A673 (cell line): ENCODE data around the gene MYEOV. TPM values are rescaled to one million over a fixed set of nuclear protein-coding genes. Genes with fewer than 3 reads are reported as not detected.
A peak's percentile ranks its signal among the peaks of the same experiment; 100 is the strongest.

Experiments
- Bru-seq: library from RNA; stranded (reverse); fragments of 400-500 nt; gene quantifications from one replicate; lab custom pipeline; 2021; lab: Mats Ljungman, UMichigan
- BruChase-seq, 2 experiments: library from RNA; stranded (reverse); fragments of 400-500 nt; gene quantifications; one replicate each; lab custom pipeline; 2021; lab: Mats Ljungman, UMichigan
- BruUV-seq: library from RNA; stranded (reverse); fragments of 400-500 nt; replicated peaks from 2 replicates; lab custom pipeline; 2021; lab: Mats Ljungman, UMichigan
- CTCF ChIA-PET: fragments of 300-600 bp; sonication (Branson Sonifier 250); formaldehyde crosslinking; loops from one replicate; lab custom pipeline; 2022; ENCODE audit warnings: antibody characterized with exemption; lab: Charles Lee
- POLR2A ChIA-PET: fragments of 300-600 bp; sonication (Branson Sonifier 250); formaldehyde crosslinking; loops from one replicate; lab custom pipeline; 2022; ENCODE audit warnings: antibody characterized with exemption; ENCODE audit not compliant: low non-redundant PET; lab: Charles Lee
- DNase-seq: peaks from one replicate; pipeline ENCODE4 v3.0.0-alpha.2; 2015; ENCODE audit warnings: low spot score
- H3K27ac ChIP-seq: fragments of 200-600 bp; sonication (generic); 2 replicates; pipeline ENCODE4 v1.5.1; 2016; ENCODE audit warnings: mixed run types, low read depth, mild to moderate bottlenecking, mixed read lengths, antibody characterized with exemption, low read length; ENCODE audit not compliant: poor library complexity, severe bottlenecking
- H3K27me3 ChIP-seq: fragments of 200-600 bp; sonication (generic); replicated peaks from 2 replicates; pipeline ENCODE4 v1.6.1; 2017; ENCODE audit warnings: mixed run types, low read depth, mild to moderate bottlenecking, mixed read lengths, antibody characterized with exemption, low read length; ENCODE audit not compliant: insufficient read depth, poor library complexity
- H3K36me3 ChIP-seq: fragments of 200-600 bp; sonication (generic); 2 replicates; pipeline ENCODE4 v1.6.1; 2016; ENCODE audit warnings: mixed run types, mild to moderate bottlenecking, mixed read lengths, antibody characterized with exemption, low read length; ENCODE audit not compliant: insufficient read depth, poor library complexity, severe bottlenecking
- H3K4me1 ChIP-seq: fragments of 200-600 bp; sonication (generic); 2 replicates; pipeline ENCODE4 v1.6.1; 2017; ENCODE audit warnings: mixed run types, mild to moderate bottlenecking, mixed read lengths, antibody characterized with exemption, low read length; ENCODE audit not compliant: insufficient read depth, poor library complexity, severe bottlenecking
- H3K4me3 ChIP-seq: fragments of 200-600 bp; sonication (generic); 2 replicates; pipeline ENCODE4 v1.5.1; 2016; ENCODE audit warnings: low read depth, mixed run types, mild to moderate bottlenecking, mixed read lengths, low read length; ENCODE audit not compliant: poor library complexity, severe bottlenecking
- H3K9me3 ChIP-seq: fragments of 200-600 bp; sonication (generic); 2 replicates; pipeline ENCODE4 v1.6.1; 2016; ENCODE audit warnings: mixed run types, low read depth, mild to moderate bottlenecking, mixed read lengths, antibody characterized with exemption, low read length; ENCODE audit not compliant: poor library complexity, severe bottlenecking
- EZH2 ChIP-seq: fragments of 200-600 bp; sonication (generic); IDR thresholded peaks from 2 replicates; pipeline ENCODE4 v1.6.1; 2017; ENCODE audit warnings: borderline replicate concordance, low read depth, mild to moderate bottlenecking, mixed read lengths, antibody characterized with exemption, low read length; ENCODE audit not compliant: poor library complexity, severe bottlenecking
- intact Hi-C: fragments of 100-400 bp; cut with micrococcal nuclease; formaldehyde crosslinking; loops from one replicate; pipeline ENCODE4 v1.10.0; 2022; ENCODE audit not compliant: unreplicated experiment
- long read RNA-seq: library from polyadenylated mRNA; stranded (forward); transcript quantifications from one replicate; pipeline ENCODE4 v2.0.0, GENCODE V29; 2022
- total RNA-seq: library from RNA; stranded (reverse); gene quantifications from 2 replicates; pipeline ENCODE4 v1.2.3, GENCODE V29; 2021
- TF ChIP-seq, protein P1 (sequence below): fragments of 300-800, 200-600 bp; sonication (generic); conservative IDR thresholded peaks from 2 replicates; pipeline ENCODE4 v1.5.1; 2017; ENCODE audit warnings: low read depth, mild to moderate bottlenecking, antibody characterized with exemption, low read length, moderate library complexity, mixed read lengths

The MYEOV gene
- total RNA-seq (174 and 192 TPM in 2 replicates), Bru-seq, nascent RNA (percentile 95 among the genes with signal in this experiment), BruChase-seq, experiment 1, labeled RNA remaining after a 2-hour chase (percentile 99 among the genes with signal in this experiment), BruChase-seq, experiment 2, labeled RNA remaining after a 6-hour chase (percentile 98 among the genes with signal in this experiment)
- long read RNA-seq, transcript MYEOV-211 (2 exons, 599 nt) = minor isoform, 11 of 228 reads
- long read RNA-seq, transcript MYEOV-201 (3 exons, 2,287 nt) = minor isoform, 28 of 228 reads
- long read RNA-seq, transcript MYEOV-205 (2 exons, 2,468 nt) = major isoform, 62 of 228 reads
- long read RNA-seq, transcript MYEOV-202 (3 exons, 1,996 nt) = minor isoform, 32 of 228 reads
- long read RNA-seq, partial matches to known transcripts = 16 of 228 reads
- long read RNA-seq, other reads (novel, unspliced or antisense) = 62 of 228 reads

DNA sequence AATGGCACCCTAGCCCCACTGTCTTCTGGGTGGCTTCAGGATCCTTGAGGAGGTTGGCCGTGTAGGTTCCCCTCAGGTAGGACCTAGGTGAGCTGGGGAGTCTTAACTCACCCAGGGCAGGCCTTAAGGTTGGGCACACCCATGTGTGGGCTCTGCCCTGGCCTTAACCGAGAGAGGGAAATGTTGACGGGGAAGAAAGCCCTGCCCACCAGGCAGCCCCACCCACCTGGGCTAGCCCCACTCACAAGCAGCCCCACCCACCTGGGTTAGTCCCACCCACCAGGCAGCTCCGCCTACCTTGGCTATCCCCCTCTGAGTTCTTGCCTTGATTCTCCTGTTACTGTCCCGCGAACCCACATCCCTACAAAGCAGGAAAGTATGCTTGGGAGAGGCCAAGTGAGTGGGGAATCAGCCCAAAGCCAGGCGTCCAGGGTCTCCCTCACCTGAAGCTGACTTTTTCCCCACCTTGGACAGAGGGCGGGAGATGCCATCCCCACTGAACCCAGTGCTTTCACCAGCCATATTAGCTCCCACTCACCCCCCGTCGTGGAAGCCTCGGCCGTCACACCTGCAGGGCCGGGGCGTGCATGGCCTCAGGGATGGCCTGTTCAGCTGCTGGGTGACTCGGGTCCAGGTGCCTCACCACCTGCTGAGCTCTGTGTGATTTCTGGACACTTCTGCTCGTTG, at the start of gene MYEOV:
TSS of gene MYEOV (plus strand) at position 337 of the 687 bp plus-strand sequence. CDS start 1,200 bp downstream, outside the sequence.
- no TSS peak for BruUV-seq
- H3K9me3 ChIP-seq = no peaks in the 10 kb centered on the region
- H3K4me3 ChIP-seq = peak within 1 kb of the TSS; percentile 77
- intact Hi-C loops = no loop called here
- peaks cover 42% of the 10 kb centered on the region for H3K4me1 ChIP-seq
- POLR2A ChIA-PET = interaction anchor here (0.6 kb wide), 2 partner anchors 18 to 41 kb away, joined by 3 to 4 read pairs; no protein-coding TSS in a partner anchor
- peaks cover 35% of the 10 kb centered on the region for H3K36me3 ChIP-seq
- CTCF ChIA-PET = interaction anchor here (0.6 to 1.3 kb wide), 3 partner anchors 112 to 376 kb away, joined by 4 to 7 read pairs (median 6); no protein-coding TSS in a partner anchor
- no peak for TF ChIP-seq EZH2
- TF ChIP-seq, protein P1, sequence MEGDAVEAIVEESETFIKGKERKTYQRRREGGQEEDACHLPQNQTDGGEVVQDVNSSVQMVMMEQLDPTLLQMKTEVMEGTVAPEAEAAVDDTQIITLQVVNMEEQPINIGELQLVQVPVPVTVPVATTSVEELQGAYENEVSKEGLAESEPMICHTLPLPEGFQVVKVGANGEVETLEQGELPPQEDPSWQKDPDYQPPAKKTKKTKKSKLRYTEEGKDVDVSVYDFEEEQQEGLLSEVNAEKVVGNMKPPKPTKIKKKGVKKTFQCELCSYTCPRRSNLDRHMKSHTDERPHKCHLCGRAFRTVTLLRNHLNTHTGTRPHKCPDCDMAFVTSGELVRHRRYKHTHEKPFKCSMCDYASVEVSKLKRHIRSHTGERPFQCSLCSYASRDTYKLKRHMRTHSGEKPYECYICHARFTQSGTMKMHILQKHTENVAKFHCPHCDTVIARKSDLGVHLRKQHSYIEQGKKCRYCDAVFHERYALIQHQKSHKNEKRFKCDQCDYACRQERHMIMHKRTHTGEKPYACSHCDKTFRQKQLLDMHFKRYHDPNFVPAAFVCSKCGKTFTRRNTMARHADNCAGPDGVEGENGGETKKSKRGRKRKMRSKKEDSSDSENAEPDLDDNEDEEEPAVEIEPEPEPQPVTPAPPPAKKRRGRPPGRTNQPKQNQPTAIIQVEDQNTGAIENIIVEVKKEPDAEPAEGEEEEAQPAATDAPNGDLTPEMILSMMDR = no peak
- DNase-seq = peak; percentile 96
- no peaks in the 10 kb centered on the region for H3K27me3 ChIP-seq
- peak within 1 kb of the TSS; percentile 92 for H3K27ac ChIP-seq

DNA sequence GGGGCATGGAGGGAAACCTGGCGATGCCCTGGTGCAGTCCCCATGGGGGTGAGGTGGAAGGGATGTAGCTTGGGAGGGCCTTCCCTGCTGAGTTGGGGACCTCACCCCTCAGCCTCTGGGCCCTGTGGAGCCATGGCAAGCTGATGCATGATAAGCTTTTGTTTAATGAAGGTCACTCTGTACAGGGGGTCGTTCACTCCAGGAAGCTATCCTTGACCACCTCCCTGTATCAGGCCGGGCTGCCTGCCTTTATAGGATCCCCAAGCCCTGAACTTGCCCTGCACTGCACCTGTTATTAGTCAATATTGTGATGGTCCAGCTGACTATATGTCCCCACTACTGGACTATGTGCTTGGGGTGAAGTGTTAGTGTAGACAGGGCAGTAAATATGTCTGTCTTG, 49.7 kb upstream of the MYEOV start:
- intact Hi-C loops = no loop called here
- Histone ChIP-seq H3K27me3 (no peaks in the 10 kb centered on the region), H3K36me3 (no peaks in the 10 kb centered on the region), H3K4me1 (no peaks in the 10 kb centered on the region), H3K9me3 (no peaks in the 10 kb centered on the region), H3K27ac (no peak overlapping the region), H3K4me3 (no peak overlapping the region)
- BruUV-seq = no TSS peak
- no peak for DNase-seq
- ChIA-PET POLR2A (no interaction called here), CTCF (interaction anchor here (0.7 kb wide), 1 partner anchor 583 kb away, joined by 4 read pairs; no protein-coding TSS in a partner anchor)
- TF ChIP-seq, protein P1 = no peak
- TF ChIP-seq EZH2 = no peak

DNA sequence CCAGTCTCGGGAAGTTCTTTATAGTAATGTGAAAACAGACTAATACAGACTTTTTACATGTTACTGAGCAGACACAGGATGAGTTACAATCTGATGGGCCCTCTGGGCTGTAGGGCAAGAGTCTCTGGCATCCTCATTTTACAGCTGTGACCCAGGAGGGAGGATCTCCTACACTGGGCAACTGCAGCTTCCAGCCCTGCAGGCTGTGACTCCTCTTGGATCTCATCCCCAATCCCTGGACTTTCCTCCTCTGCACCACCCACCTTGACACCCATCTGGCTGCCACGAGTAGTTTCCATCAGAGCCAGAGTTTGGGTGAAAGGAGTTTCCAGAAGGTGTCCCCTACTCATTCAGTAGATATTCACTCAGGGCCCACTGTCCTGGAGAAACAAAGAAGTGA, 48.9 kb upstream of the MYEOV start:
- intact Hi-C loops = no loop called here
- ChIA-PET POLR2A (no interaction called here), CTCF (interaction anchor here (0.7 kb wide), 1 partner anchor 584 kb away, joined by 4 read pairs; no protein-coding TSS in a partner anchor)
- TF ChIP-seq, protein P1 = no peak
- TF ChIP-seq EZH2 = no peak
- no peak overlapping the region for H3K4me3 ChIP-seq
- no TSS peak for BruUV-seq
- H3K4me1 ChIP-seq = no peaks in the 10 kb centered on the region
- no peak for DNase-seq
- no peak overlapping the region for H3K27ac ChIP-seq
- no peaks in the 10 kb centered on the region for H3K36me3 ChIP-seq
- no peaks in the 10 kb centered on the region for H3K27me3 ChIP-seq
- H3K9me3 ChIP-seq = no peaks in the 10 kb centered on the region
